ENCODE results near the gene PDE4D.
"Not testable (repeated sequence)": the region's sequence is repeated elsewhere in the genome, so short reads cannot be mapped to it uniquely, and the experiment has no call there.

PDE4D gene

GRCh38 chr5:59466271-59466670 is 427.3 kb downstream of the PDE4D start:
- TF ChIP-seq ESRRG (CRISPR knock-in tag; IDR thresholded peaks at IDR 0.05), result no peak
- TF ChIP-seq ZFP30 (CRISPR knock-in tag; IDR thresholded peaks at IDR 0.05), result no peak
- TF ChIP-seq PPARA (CRISPR knock-in tag; IDR thresholded peaks at IDR 0.05; ENCODE audit: borderline replicate concordance), result no peak
- TF ChIP-seq POU6F1 (CRISPR knock-in tag; IDR thresholded peaks at IDR 0.05; ENCODE audit: borderline replicate concordance, low read depth), result no peak
- TF ChIP-seq TCF4 (CRISPR knock-in tag; IDR thresholded peaks at IDR 0.05; ENCODE audit: borderline replicate concordance), result no peak
- no peak for TF ChIP-seq TOX (CRISPR knock-in tag; IDR thresholded peaks at IDR 0.05; ENCODE audit: borderline replicate concordance)
- no peak for TF ChIP-seq CSDC2 (CRISPR knock-in tag; IDR thresholded peaks at IDR 0.05)
- TF ChIP-seq CSRNP3 (CRISPR knock-in tag; IDR thresholded peaks at IDR 0.05), result no peak
- no peak for TF ChIP-seq SNAI2 (CRISPR knock-in tag; IDR thresholded peaks at IDR 0.05)
- no peak for TF ChIP-seq GLIS3 (CRISPR knock-in tag; IDR thresholded peaks at IDR 0.05)
- TF ChIP-seq ZNF8 (CRISPR knock-in tag; IDR thresholded peaks at IDR 0.05), result no peak
- TF ChIP-seq ZFP3 (CRISPR knock-in tag; IDR thresholded peaks at IDR 0.05), result no peak
- TF ChIP-seq ZC3H10 (CRISPR knock-in tag; IDR thresholded peaks at IDR 0.05), result no peak
- TF ChIP-seq TSHZ2 (CRISPR knock-in tag; IDR thresholded peaks at IDR 0.05), result no peak
- ATAC-seq, result no peak

- TF ChIP-seq PPARA (CRISPR knock-in tag; IDR thresholded peaks at IDR 0.05; ENCODE audit: borderline replicate concordance), result no peak
- no peak for TF ChIP-seq ZC3H10 (CRISPR knock-in tag; IDR thresholded peaks at IDR 0.05)
- no peak for TF ChIP-seq BACH2 (CRISPR knock-in tag; IDR thresholded peaks at IDR 0.05; ENCODE audit: borderline replicate concordance)
- TF ChIP-seq ZNF565 (CRISPR knock-in tag; conservative IDR thresholded peaks at IDR 0.05; ENCODE audit: low read depth), result no peak
- TF ChIP-seq ZNF70 (CRISPR knock-in tag; IDR thresholded peaks at IDR 0.05), result no peak
- no peak for TF ChIP-seq TCF4 (CRISPR knock-in tag; IDR thresholded peaks at IDR 0.05; ENCODE audit: borderline replicate concordance)
- TF ChIP-seq OSR1 (CRISPR knock-in tag; IDR thresholded peaks at IDR 0.05), result no peak
- no peak for TF ChIP-seq TSHZ2 (CRISPR knock-in tag; IDR thresholded peaks at IDR 0.05)
- TF ChIP-seq SNAI2 (CRISPR knock-in tag; IDR thresholded peaks at IDR 0.05), result no peak
- no peak for TF ChIP-seq ARNTL (CRISPR knock-in tag; IDR thresholded peaks at IDR 0.05; ENCODE audit: borderline replicate concordance, low read depth)
- no peak for TF ChIP-seq GLIS3 (CRISPR knock-in tag; IDR thresholded peaks at IDR 0.05)
- no peak for TF ChIP-seq ISL1 (CRISPR knock-in tag; IDR thresholded peaks at IDR 0.05)
- TF ChIP-seq CREB5 (CRISPR knock-in tag; IDR thresholded peaks at IDR 0.05; ENCODE audit: low read depth), result no peak
- TF ChIP-seq ZFP30 (CRISPR knock-in tag; IDR thresholded peaks at IDR 0.05), result no peak
- TF ChIP-seq TOX (CRISPR knock-in tag; IDR thresholded peaks at IDR 0.05; ENCODE audit: borderline replicate concordance), result no peak
- no peak for TF ChIP-seq ESRRG (CRISPR knock-in tag; IDR thresholded peaks at IDR 0.05)
- no peak for ATAC-seq
Observed at GRCh38 chr5:59464969-59465368, 428.6 kb downstream of the PDE4D start.

- ATAC-seq, result not testable (repeated sequence)
Observed at GRCh38 chr5:59463618-59464166, 429.8 kb downstream of the PDE4D start.

Measured in SK-N-SH treated with all-trans-retinoic acid at 6 μM for 48 hours (cell line).